GM21737 (cell line): Measurements from ENCODE around the gene TMEM125.

ENCODE experiments used
- ATAC-seq: cut with Tn5 transposase; IDR thresholded peaks from one replicate; pipeline ENCODE4 v1.9.1; 2021; ENCODE audit warnings: mild to moderate bottlenecking, moderate library complexity; ENCODE audit not compliant: unreplicated experiment

TMEM125 gene

DNA sequence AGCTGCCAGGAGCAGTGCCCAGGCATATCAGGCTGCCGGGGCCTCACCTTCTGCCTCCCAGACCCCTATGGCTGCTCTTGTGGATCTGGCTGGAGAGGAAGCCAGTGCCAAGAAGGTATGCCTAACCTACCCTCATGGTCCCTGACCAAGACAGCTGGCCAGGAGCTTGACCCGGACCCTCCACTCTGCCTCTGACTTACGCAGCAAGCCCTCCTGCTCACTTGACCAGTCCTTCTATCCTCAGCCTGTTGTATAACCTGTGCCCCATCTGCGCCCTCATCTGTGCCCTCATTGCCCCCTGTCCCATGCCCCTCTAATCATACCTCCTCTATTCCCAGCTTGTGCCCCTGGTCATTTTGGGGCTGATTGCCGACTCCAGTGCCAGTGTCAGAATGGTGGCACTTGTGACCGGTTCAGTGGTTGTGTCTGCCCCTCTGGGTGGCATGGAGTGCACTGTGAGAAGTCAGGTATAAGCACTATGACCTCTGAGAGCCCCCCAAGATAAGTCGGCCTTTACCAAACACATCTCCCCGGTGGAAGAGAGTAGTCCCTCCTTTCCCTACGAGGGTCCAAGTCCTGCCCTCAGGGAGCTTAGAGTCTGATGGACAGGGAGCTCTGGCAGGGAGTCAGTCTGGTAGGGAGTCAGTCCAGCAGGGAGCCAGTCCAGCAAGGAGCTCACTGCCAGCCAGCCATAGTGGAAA lies 37.8 kb downstream of the TMEM125 start:
- ATAC-seq, result no peak

DNA sequence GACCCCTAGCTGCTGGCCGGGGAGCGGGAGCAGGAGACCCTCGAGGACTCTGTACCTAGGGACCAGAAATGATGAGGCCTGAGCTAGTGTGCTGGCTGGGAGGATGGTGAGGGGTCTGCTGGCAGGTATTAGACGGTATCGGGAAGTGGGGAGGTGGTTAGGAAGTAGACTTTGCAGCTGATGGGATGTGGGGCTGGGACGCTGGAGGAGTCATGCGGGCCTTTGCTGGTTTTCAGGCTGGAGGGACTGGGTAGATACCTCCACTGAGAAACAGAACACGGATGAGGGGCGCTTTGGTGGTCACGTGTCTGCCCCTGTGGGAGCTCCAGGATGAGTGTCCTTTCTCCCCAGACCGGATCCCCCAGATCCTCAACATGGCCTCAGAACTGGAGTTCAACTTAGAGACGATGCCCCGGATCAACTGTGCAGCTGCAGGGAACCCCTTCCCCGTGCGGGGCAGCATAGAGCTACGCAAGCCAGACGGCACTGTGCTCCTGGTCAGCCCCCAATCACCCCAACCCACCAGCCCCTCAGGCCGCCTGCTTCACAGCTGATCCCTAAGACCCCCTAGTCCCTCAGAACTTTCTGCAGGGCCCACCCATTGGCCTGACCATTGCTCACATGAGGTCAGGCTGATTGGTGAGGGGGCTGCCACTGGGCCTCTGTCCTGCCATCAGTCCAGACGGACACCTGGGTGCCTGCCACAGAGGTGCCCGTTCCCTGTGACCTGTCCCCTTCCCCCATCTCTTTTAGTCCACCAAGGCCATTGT lies 39.0 kb downstream of the TMEM125 start:
- ATAC-seq, result no peak

GRCh38 chr1:43309405-43310025 lies 39.7 kb downstream of the TMEM125 start:
- ATAC-seq, result no peak

DNA sequence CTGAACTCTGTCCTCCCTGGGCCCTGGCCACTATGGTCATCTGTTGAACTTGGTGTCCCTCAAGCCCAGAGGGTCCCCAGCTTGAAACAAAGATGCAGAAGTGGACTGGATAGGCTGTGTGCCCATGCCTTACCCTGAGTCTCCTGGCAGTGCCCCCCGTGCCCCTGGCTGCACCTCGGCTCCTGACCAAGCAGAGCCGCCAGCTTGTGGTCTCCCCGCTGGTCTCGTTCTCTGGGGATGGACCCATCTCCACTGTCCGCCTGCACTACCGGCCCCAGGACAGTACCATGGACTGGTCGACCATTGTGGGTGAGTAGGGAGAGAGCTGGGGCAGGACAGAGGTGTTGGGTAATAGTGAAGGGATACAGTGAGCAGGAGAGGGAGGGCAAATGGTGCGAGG lies 41.7 kb downstream of the TMEM125 start:
- no peak for ATAC-seq

- no peak for ATAC-seq
These were observed 42.4 kb downstream of the TMEM125 start for GRCh38 chr1:43312212-43312623.

- no peak for ATAC-seq
These were observed 43.1 kb downstream of the TMEM125 start for GRCh38 chr1:43312663-43313515.

GRCh38 chr1:43313771-43314170 lies 44.0 kb downstream of the TMEM125 start:
- ATAC-seq, result no peak

- no peak for ATAC-seq
These were observed 44.5 kb downstream of the TMEM125 start for GRCh38 chr1:43314233-43314632.

GRCh38 chr1:43315481-43315880 lies 45.7 kb downstream of the TMEM125 start:
- ATAC-seq, result no peak

GRCh38 chr1:43315963-43316737 lies 46.4 kb downstream of the TMEM125 start:
- no peak for ATAC-seq

DNA sequence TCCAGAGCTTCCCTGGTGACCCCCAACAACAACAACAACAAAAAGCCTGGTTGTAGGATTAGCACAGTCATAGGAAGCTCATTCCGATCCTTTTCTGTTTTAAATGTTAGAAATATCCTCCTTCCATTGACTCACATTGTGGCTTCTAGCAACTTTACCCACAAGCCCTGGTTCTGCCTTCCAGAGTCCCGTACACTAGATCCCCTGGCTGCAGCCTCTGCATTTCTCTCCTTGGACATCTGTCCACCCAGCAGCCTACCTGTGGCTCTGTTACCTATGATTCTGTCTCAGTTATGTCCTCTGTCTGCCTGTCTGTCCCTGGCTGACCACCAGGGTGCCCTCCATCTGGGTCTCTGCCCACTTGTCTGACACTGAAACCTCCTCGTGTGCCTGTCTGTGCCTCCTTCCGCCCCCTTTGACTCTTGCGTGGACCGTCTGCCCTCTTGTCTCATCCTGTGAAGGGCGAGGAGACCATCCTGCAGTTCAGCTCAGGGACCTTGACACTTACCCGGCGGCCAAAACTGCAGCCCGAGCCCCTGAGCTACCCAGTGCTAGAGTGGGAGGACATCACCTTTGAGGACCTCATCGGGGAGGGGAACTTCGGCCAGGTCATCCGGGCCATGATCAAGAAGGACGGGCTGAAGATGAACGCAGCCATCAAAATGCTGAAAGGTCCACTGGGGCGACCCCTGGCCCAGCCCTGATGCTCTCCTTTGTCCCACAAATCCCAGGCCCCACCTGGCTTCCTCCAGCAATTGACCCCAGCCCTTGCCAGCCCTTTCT lies 47.1 kb downstream of the TMEM125 start:
- no peak for ATAC-seq

- no peak for ATAC-seq
These were observed 48.2 kb downstream of the TMEM125 start for GRCh38 chr1:43317817-43318471.

DNA sequence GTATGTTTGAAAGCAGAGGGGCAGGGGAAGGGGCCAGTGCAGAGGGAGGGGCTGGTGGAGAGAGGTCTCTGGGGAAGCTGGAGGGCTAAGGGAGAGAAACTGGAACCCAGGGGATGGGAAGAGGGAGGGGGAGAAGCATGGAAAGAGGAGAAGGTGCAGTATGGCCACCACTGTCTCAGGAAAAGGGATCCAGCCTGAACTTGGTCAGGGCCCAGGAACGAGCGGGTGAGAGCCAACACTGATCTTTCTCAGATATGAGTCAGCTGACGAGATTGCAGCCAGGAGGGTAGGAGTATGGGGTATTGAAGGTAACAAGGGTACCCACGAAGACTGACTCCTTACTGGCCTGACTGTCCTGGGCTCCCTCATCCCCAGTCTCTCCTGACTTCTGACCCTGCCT lies 49.0 kb downstream of the TMEM125 start:
- no peak for ATAC-seq

DNA sequence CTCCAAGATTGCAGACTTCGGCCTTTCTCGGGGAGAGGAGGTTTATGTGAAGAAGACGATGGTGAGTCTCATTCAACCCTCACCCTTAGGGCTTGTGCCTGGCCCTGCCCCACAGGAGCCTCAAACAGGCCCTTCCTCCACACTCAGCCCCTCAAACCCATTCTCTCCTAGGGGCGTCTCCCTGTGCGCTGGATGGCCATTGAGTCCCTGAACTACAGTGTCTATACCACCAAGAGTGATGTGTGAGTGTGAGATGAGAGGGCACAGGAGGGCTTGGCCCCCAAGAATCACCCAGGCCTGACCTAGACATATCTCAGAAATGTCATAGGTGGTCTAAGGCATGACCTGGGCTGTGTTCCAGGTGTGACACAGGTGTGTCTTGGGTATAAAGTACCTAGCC lies 49.5 kb downstream of the TMEM125 start:
- no peak for ATAC-seq

- no peak for ATAC-seq
These were observed 50.0 kb downstream of the TMEM125 start for GRCh38 chr1:43319766-43320165.

- no peak for ATAC-seq
These were observed 51.6 kb downstream of the TMEM125 start for GRCh38 chr1:43321331-43321891.

DNA sequence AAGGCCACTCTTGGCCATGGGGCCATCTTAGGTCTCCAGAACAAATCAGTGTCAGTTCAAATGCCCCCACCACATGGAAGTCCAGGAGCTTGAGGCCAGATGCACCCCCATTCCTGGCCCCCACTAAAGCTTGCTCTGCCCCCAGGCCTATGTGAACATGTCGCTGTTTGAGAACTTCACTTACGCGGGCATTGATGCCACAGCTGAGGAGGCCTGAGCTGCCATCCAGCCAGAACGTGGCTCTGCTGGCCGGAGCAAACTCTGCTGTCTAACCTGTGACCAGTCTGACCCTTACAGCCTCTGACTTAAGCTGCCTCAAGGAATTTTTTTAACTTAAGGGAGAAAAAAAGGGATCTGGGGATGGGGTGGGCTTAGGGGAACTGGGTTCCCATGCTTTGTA lies 52.7 kb downstream of the TMEM125 start:
- ATAC-seq, result no peak
